ENCODE measurements around the gene GATAD2A. TPM values are rescaled to one million over a fixed set of nuclear protein-coding genes. Genes with fewer than 3 reads are reported as not detected.

The GATAD2A gene
- total and polyA plus RNA-seq, 2 of the 13 experiments (the other 11 are each of a cell fraction or from before 2014, with no cell fraction given) = 16.8 to 28.6 TPM

- Histone ChIP-seq H3K27me3 (ENCODE audit: control insufficient read depth in 1 of 2, insufficient read depth in 2 of 2, low read length in 2 of 2) (no peaks in the 10 kb centered on the region; a peak in 1 of 5 replicates), H3K4me2 (ENCODE audit: low read depth, low read length) (no peak overlapping the region), H3K9me3 (ENCODE audit: low read length) (no peaks in the 10 kb centered on the region), H4K20me1 (ENCODE audit: insufficient read depth, low read length) (no peaks in the 10 kb centered on the region), H3K36me3 (replicated peaks in 1 of 2; ENCODE audit: control insufficient read depth in 1 of 2, insufficient read depth in 2 of 2, low read length in 2 of 2) (peaks cover 30 to 67% of the 10 kb centered on the region in 2 experiments; a peak in 4 of 5 replicates), H2AFZ (ENCODE audit: low read length) (no peak overlapping the region), H3K4me1 (ENCODE audit: insufficient read depth, low read length) (peaks cover 17% of the 10 kb centered on the region), H3K79me2 (ENCODE audit: insufficient read depth, low read length) (peaks cover 3% of the 10 kb centered on the region), H3K9ac (ENCODE audit: insufficient read depth, low read depth, low read length) (no peak overlapping the region), H3K27ac (ENCODE audit: extremely low read length, insufficient read depth, low read length) (no peak overlapping the region), H3K4me3 (replicated peaks in 1 of 3; ENCODE audit: insufficient read depth in 1 of 3, low read depth in 2 of 3, low read length in 3 of 3) (no peak overlapping the region)
- no TSS peak for BruUV-seq (replicated peaks)
- ATAC-seq = no peak
- CTCF ChIA-PET (ENCODE audit: low intra/inter-chr PET ratio, low total read pairs) = no interaction called here
- intact Hi-C loops (cut with micrococcal nuclease; ENCODE audit: unreplicated experiment) = no loop called here
- in situ Hi-C loops (cut with HindIII; ENCODE audit: extremely low pct_ligation_motif_present, low pct_unique_long_range_greater_than_20kb) = loop anchor here (5.0 kb wide), 1 partner anchor 127 kb away; no protein-coding TSS in a partner anchor
- 86% methylated on average over 5 of the region's 15 CpGs for WGBS (ENCODE audit: low lambda C conversion rate)
- TF ChIP-seq, protein P1, sequence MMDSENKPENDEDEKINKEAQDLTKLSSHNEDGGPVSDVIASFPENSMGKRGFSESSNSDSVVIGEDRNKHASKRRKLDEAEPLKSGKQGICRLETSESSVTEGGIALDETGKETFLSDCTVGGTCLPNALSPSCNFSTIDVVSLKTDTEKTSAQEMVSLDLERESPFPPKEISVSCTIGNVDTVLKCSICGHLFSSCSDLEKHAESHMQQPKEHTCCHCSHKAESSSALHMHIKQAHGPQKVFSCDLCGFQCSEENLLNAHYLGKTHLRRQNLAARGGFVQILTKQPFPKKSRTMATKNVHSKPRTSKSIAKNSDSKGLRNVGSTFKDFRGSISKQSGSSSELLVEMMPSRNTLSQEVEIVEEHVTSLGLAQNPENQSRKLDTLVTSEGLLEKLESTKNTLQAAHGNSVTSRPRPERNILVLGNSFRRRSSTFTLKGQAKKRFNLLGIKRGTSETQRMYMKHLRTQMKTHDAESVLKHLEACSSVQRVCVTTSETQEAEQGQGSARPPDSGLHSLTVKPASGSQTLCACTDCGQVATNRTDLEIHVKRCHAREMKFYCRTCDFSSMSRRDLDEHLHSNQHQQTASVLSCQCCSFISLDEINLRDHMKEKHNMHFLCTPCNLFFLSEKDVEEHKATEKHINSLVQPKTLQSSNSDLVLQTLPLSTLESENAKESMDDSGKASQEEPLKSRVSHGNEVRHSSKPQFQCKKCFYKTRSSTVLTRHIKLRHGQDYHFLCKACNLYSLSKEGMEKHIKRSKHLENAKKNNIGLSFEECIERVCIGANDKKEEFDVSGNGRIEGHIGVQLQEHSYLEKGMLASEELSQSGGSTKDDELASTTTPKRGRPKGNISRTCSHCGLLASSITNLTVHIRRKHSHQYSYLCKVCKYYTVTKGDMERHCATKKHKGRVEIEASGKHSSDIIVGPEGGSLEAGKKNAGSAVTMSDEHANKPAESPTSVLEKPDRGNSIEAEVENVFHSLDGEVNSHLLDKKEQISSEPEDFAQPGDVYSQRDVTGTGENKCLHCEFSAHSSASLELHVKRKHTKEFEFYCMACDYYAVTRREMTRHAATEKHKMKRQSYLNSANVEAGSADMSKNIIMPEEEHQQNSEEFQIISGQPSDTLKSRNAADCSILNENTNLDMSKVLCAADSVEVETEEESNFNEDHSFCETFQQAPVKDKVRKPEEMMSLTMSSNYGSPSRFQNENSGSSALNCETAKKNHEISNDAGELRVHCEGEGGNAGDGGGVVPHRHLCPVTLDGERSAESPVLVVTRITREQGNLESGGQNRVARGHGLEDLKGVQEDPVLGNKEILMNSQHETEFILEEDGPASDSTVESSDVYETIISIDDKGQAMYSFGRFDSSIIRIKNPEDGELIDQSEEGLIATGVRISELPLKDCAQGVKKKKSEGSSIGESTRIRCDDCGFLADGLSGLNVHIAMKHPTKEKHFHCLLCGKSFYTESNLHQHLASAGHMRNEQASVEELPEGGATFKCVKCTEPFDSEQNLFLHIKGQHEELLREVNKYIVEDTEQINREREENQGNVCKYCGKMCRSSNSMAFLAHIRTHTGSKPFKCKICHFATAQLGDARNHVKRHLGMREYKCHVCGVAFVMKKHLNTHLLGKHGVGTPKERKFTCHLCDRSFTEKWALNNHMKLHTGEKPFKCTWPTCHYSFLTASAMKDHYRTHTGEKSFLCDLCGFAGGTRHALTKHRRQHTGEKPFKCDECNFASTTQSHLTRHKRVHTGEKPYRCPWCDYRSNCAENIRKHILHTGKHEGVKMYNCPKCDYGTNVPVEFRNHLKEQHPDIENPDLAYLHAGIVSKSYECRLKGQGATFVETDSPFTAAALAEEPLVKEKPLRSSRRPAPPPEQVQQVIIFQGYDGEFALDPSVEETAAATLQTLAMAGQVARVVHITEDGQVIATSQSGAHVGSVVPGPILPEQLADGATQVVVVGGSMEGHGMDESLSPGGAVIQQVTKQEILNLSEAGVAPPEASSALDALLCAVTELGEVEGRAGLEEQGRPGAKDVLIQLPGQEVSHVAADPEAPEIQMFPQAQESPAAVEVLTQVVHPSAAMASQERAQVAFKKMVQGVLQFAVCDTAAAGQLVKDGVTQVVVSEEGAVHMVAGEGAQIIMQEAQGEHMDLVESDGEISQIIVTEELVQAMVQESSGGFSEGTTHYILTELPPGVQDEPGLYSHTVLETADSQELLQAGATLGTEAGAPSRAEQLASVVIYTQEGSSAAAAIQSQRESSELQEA (CRISPR knock-in tag; IDR thresholded peaks at IDR 0.05; ENCODE audit: not compliant biosample characterization) = no peak
- FAIRE-seq = no peak
- DNase-seq (ENCODE audit: low spot score) = no peak
- POLR2A ChIA-PET = no interaction called here
Observed at GRCh38 chr19:19493841-19494546, 88.5 kb downstream of the GATAD2A start.
